Peyer's patch (tissue), 4 donors: ENCODE measurements around the gene SNRPF. TPM values are rescaled to one million over a fixed set of nuclear protein-coding genes. Genes with fewer than 3 reads are reported as not detected.

Source experiments
- DNase-seq, 3 donors: peaks; one replicate each; pipeline ENCODE4 v3.0.0-alpha.2; 2017 to 2019
- H3K27ac ChIP-seq, 4 donors: fragments of 200-600 bp; sonication (generic); one replicate each; pipeline ENCODE4 v1.5.1; 2016 to 2019
- H3K27me3 ChIP-seq, 2 donors: fragments of 200-600 bp; sonication (generic); one replicate each; pipeline ENCODE4 v1.5.1; 2019
- H3K36me3 ChIP-seq, 3 donors: fragments of 200-600 bp; sonication (generic); one replicate each; pipeline ENCODE4 v1.5.1; 2016 to 2019
- H3K4me1 ChIP-seq, 4 donors: fragments of 200-600 bp; sonication (generic); one replicate each; pipeline ENCODE4 v1.5.1; 2016 to 2019
- H3K4me3 ChIP-seq, 4 donors: fragments of 200-600 bp; sonication (generic); 1 replicate in 3 of 4; 2 replicates in 1 of 4; pipeline ENCODE4 v1.5.1; 2016 to 2019; ENCODE audit warnings: mild to moderate bottlenecking in 1 of 4
- H3K9me3 ChIP-seq, 4 donors: fragments of 200-600 bp; sonication (generic); one replicate each; pipeline ENCODE4 v1.5.1; 2016 to 2019; ENCODE audit warnings: mild to moderate bottlenecking in 1 of 4
- POLR2A ChIP-seq, 2 donors: fragments of 450-650 bp; IDR thresholded peaks; one replicate each; pipeline ENCODE4 v1.5.1; 2017; ENCODE audit warnings: antibody characterized with exemption in 2 of 2, mild to moderate bottlenecking in 2 of 2, moderate library complexity in 2 of 2
- total RNA-seq, 4 donors: library from RNA; depleted of rRNA; stranded (reverse); fragments of >200 nt; gene quantifications; one replicate each; pipeline ENCODE4 v1.1.0, GENCODE V29; 2016
- TF ChIP-seq, protein P1 (sequence below), 6 experiments: fragments of 450-650 bp in 4 of 6; fragments of 200-600 bp in 2 of 6; sonication (generic) in 1 of 6; IDR thresholded peaks; one replicate each; pipeline ENCODE4 v1.5.1; 2017 to 2019; ENCODE audit warnings: antibody characterized with exemption in 6 of 6, mild to moderate bottlenecking in 3 of 6, moderate library complexity in 1 of 6

Gene SNRPF
- total RNA-seq, 4 donors from 2014 or later: 2.8 to 11.6 (median 4.5) TPM

DNA sequence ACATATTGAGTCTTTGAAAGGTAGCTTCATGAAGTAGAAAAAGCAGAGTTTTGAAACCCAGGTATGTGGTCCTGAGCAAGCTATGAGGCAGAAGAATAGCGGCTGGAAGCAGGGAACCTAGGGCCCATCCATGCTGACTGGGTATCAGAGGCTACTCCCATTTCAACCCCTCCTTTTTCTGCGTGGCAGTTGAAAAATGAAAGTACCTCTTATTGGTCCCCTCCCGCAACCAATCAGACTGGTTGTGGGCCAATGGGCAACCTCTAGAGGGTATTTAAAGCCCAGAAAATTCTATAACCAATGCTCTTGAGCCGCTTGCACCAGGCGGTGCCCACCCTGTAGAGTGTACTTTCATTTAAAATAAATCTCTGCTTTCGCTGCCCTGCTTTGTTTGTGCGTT, 1.6 kb upstream of the SNRPF start:
- Histone ChIP-seq H3K4me1 (peaks cover 0 to 13% (median 5%) of the 10 kb centered on the region in 4 donors), H3K4me3 (no peak overlapping the region), H3K9me3 (no peaks in the 10 kb centered on the region), H3K27me3 (no peaks in the 10 kb centered on the region), H3K27ac (no peak overlapping the region), H3K36me3 (peaks cover 0 to 9% (median 0%) of the 10 kb centered on the region in 3 donors)
- DNase-seq: no peak
- TF ChIP-seq, protein P1, sequence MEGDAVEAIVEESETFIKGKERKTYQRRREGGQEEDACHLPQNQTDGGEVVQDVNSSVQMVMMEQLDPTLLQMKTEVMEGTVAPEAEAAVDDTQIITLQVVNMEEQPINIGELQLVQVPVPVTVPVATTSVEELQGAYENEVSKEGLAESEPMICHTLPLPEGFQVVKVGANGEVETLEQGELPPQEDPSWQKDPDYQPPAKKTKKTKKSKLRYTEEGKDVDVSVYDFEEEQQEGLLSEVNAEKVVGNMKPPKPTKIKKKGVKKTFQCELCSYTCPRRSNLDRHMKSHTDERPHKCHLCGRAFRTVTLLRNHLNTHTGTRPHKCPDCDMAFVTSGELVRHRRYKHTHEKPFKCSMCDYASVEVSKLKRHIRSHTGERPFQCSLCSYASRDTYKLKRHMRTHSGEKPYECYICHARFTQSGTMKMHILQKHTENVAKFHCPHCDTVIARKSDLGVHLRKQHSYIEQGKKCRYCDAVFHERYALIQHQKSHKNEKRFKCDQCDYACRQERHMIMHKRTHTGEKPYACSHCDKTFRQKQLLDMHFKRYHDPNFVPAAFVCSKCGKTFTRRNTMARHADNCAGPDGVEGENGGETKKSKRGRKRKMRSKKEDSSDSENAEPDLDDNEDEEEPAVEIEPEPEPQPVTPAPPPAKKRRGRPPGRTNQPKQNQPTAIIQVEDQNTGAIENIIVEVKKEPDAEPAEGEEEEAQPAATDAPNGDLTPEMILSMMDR (IDR thresholded peaks at IDR 0.05): no peak
- TF ChIP-seq POLR2A (IDR thresholded peaks at IDR 0.05): no peak

DNA sequence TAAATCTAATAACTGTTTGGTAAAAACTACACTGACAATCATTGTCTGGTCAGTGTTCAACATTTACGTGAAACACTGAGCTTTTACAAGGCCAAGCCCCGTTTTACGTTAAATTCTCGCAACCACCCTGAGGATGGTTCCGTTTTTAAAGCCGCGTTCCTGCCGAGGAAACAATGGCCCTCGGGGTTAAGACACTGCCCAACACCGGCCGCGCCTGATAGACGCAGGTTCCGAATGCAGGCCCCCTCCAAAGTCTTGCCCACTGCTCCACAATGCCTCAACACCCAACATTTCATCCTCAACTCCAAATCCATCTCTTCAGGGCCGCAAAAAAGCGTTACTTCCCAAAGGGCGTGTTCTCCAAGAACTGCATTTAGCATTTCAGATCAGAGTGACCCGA, 953 bp upstream of the SNRPF start:
- DNase-seq: no peak
- Histone ChIP-seq H3K36me3 (peaks cover 0 to 15% (median 0%) of the 10 kb centered on the region in 3 donors), H3K27ac (no peak overlapping the region), H3K9me3 (no peaks in the 10 kb centered on the region), H3K4me1 (peaks cover 0 to 13% (median 5%) of the 10 kb centered on the region in 4 donors), H3K27me3 (no peaks in the 10 kb centered on the region), H3K4me3 (peak overlapping the region in 1 of 4 donors; percentile 62)
- TF ChIP-seq, protein P1 (IDR thresholded peaks at IDR 0.05): no peak
- no peak for TF ChIP-seq POLR2A (IDR thresholded peaks at IDR 0.05)

DNA sequence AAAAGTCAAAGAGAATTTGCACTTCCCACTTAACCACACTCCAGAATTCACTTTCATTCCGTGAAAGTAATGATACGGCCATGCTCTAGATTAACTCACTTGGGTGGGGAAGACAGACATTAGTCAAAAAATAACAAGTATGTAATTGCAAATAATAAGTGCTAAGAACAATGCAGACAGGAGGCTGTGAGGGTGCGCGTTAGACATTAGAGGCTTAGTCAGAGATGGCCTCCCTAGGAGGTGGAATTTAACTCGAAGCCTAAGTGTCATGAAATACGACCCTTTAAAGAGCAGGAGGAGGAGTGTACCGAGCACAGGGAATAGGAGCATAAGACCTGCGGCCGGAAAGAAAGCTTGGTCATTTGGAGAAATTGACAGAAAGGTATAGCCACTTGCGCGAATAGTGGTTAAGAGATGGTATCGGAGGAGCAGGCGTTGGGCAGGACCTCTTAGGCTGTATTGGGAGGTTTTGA, 628 bp downstream of the SNRPF start:
- TF ChIP-seq POLR2A (IDR thresholded peaks at IDR 0.05): no peak
- TF ChIP-seq, protein P1 (IDR thresholded peaks at IDR 0.05): no peak
- H3K4me3 ChIP-seq: peak overlapping the region; percentile 62 to 92 (median 68)
- peaks cover 0 to 13% (median 5%) of the 10 kb centered on the region in 4 donors for H3K4me1 ChIP-seq
- peaks cover 0 to 24% (median 0%) of the 10 kb centered on the region in 3 donors for H3K36me3 ChIP-seq
- H3K27ac ChIP-seq: peak overlapping the region; percentile 65 to 83 (median 76)
- DNase-seq: no peak
- no peaks in the 10 kb centered on the region for H3K27me3 ChIP-seq
- H3K9me3 ChIP-seq: no peaks in the 10 kb centered on the region

DNA sequence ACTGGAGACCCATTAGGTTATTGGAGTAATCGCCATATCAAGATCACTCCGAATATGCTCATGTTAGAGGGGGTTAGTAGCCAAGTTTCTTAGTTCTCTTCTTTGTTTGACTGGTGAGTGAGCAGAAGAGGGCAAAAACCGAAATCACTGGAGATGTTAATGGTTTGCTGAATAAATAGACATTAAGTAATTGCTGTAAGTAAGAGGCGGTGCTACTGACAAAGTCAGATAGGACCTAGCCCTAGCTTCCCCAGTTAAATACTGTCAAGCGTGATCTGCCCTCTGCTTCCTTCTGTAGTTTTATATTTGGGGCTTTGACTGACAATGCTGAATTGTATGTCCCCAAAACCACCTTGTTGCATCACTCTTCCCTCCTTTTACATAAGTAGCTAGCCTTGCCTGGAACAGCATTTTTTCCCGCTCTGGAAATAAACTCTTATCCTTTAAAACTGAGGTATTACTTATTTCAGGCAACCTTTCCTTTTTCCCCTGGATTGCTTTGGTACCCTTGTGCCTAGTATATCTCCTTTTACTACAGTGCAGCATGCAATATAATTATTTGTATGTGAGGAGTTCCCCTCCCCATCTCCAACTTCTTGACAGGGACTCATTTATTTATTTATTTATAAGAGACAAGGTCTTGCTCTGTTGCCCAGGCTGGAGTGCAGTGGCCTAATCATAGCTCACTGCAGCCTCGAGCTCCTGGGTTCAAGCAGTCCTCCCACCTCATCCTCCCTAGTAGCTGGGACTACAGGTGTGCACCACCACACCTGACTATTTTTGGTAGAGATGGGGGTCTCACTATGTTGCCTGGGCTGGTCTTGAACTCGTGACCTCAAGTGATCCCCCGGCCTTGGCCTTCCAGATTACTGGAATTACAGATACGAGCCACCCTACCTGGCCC, 1.4 kb downstream of the SNRPF start:
- TF ChIP-seq, protein P1 (IDR thresholded peaks at IDR 0.05): no peak
- no peak for TF ChIP-seq POLR2A (IDR thresholded peaks at IDR 0.05)
- H3K27me3 ChIP-seq: no peaks in the 10 kb centered on the region
- peaks cover 0 to 13% (median 5%) of the 10 kb centered on the region in 4 donors for H3K4me1 ChIP-seq

DNA sequence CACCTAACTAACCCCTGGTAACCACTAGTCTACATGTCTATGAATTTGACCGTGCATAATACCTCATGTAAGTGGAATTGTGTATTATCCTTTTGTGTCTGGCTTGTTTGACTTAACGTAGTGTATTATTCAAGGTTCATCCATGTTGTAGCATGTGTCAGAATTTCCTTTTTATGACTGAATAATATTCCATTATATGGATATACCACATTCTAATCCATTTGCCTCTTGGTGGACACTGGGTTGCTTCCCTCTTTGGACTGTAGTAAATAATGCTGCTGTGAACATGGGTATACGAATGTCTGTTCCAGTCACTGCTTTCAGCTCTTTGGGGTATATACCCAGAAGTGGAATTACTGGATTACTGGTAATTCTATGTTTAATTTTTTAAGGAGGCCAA, 3.3 kb downstream of the SNRPF start:
- Histone ChIP-seq H3K27me3 (no peaks in the 10 kb centered on the region), H3K36me3 (peaks cover 0 to 42% (median 0%) of the 10 kb centered on the region in 3 donors), H3K9me3 (no peaks in the 10 kb centered on the region), H3K4me1 (peaks cover 0 to 13% (median 5%) of the 10 kb centered on the region in 4 donors), H3K27ac (no peak overlapping the region), H3K4me3 (no peak overlapping the region)
- TF ChIP-seq POLR2A (IDR thresholded peaks at IDR 0.05): no peak
- TF ChIP-seq, protein P1 (IDR thresholded peaks at IDR 0.05): no peak
- no peak for DNase-seq

More for the DNA sequence above, 1.4 kb downstream of the SNRPF start:
- no peak for DNase-seq
- Histone ChIP-seq H3K27ac (no peak overlapping the region), H3K4me3 (peak overlapping the region in 3 of 4 donors; percentile 63 to 92 (median 72)), H3K36me3 (peaks cover 0 to 27% (median 0%) of the 10 kb centered on the region in 3 donors), H3K9me3 (no peaks in the 10 kb centered on the region)
